HG02938 (cell line): Measurements from ENCODE around the gene MIAT.

Source experiments
- ATAC-seq: cut with Tn5 transposase; IDR thresholded peaks from one replicate; pipeline ENCODE4 v1.9.1; 2021; ENCODE audit warnings: mild to moderate bottlenecking, moderate library complexity; ENCODE audit not compliant: unreplicated experiment

The MIAT gene

GRCh38 chr22:26665813-26666231, 8.4 kb downstream of the MIAT start:
- no peak for ATAC-seq

- no peak for ATAC-seq
Observed at GRCh38 chr22:26667140-26667539, 9.8 kb downstream of the MIAT start.

GRCh38 chr22:26669060-26669481, 11.7 kb downstream of the MIAT start:
- ATAC-seq = no peak

DNA sequence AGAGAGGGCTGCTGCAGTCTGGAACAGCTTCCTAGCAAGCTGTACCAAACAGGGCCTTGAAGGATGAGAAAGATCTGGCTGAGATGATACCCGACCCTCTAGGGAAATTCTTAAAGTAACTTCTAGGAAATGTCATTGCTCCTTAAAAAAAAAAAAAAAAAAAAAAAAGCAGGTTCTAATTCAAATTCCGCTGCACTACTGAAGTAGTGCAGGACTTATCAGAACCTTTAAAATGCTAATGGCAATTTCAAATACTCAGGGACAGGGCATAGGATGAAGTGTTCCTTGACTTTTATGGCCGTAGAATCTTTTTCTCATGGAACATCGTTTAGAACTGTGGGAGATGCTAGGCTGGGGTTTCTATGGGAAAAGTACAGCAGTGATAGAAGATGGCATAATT, 13.1 kb downstream of the MIAT start:
- ATAC-seq = no peak

GRCh38 chr22:26671317-26672059, 14.1 kb downstream of the MIAT start:
- ATAC-seq = no peak

GRCh38 chr22:26672060-26672471, 14.7 kb downstream of the MIAT start:
- ATAC-seq = no peak

DNA sequence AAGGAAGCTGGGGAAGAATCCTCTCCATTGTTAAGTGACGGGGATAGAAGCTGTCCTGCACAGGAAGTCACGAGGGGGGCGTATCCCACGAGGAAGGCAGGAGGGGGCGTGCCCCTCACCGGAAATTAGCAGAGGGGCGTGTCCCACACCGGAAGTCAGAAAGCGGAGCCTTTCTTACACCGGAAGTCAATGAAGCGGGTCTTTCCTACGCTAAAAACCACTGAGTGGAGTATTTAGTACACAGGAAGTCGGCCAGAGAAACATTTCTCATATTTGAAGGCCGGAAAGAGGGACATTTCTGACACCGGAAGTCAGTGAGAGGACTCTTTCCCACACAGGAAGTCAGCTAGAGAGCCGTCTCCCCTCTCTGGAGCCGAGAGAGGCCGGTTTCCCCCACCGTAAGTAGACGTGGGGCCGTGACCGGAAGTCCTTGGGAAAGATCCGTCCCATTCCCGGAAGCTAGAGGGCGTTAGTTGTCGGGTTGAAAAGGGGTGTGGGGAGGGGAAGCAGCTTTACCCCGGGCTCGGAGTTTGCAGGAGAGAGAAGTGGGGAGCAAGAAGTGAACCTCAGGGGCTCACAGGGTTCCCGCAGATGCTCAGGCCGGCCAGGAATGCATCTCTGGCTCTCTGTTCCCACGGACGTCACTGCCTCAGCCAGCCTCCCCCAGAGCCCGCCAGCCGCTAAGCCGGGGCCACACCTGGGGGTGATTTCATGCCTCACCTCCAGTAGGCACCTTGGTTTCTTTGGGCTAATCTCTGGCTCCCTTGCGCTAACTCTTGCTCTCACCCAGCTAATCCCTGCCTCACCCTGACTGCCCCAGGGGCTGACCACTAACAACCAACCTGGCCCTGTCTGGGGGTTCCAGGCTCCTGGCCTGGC, 15.4 kb downstream of the MIAT start:
- ATAC-seq = peak; percentile 68

- no peak for ATAC-seq
Observed at GRCh38 chr22:26673486-26673885, 16.1 kb downstream of the MIAT start.

DNA sequence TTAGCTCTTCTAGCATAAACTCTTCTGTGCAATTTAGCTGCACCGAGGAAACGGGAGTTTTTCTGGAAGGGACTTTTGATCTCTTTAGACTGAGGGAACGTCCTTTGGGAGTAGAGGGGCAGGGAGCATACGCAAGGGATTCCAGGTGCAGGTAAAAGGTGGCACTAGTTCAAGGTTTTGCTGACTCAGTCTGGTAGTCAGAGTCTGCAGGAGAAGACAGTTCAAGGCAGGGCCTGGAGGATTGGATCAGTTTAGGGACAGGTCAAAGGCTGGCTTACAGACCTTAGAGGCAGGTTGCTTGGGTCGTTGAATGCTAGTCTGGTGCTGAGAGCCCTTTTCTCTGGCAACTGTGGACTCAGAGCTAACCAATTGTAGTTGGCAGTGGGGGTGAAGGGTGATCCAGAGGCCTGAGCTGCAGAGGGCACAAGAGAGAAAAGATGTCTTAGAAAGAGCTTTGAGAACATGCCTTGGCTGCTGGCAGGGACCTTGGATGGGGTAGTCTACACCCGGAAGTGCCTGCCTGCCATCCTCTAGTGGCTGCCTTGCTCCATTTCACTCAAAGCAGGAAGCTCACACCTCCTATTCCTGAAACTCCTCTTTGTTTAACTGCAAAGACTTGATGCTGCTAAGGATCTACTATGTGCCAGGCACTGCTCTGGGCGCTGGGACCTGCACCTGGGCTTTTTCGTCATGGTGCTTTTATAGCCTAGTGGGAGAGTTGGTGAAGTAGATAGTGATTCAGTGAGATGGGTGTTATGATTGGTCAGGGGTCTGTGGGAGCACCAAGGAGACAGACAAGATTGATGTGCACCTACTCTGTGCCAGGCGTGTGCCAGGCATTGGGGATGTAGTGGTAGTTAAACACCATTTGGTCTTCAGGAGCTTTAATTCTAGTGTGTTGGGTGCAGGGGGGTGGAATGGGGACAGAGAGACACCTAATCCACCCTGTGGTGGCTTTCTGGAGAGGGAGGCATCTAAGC, 17.1 kb downstream of the MIAT start:
- ATAC-seq = no peak

GRCh38 chr22:26675687-26676268, 18.4 kb downstream of the MIAT start:
- no peak for ATAC-seq

GRCh38 chr22:26677217-26677616, 19.8 kb downstream of the MIAT start:
- no peak for ATAC-seq

GRCh38 chr22:26679003-26679629, 21.7 kb downstream of the MIAT start:
- no peak for ATAC-seq

DNA sequence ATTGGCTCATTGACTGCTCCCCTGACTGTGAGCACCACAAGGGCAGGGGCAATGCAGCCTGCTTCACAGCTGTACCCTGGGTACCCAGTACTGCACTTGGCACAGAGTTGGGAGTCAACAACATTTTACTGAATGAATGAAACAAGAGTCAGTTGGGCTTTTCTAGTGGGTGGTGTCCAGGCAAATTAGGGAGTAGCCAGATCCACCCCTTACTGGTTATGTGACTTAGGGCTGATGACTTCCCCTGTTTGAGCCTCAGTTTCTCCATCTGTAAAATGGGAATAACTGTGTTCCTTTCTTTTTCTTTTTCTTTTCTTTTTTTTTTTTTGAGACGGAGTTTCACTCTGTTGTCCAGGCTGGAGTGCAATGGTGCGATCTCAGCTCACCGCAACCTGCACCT, 23.1 kb downstream of the MIAT start:
- no peak for ATAC-seq

DNA sequence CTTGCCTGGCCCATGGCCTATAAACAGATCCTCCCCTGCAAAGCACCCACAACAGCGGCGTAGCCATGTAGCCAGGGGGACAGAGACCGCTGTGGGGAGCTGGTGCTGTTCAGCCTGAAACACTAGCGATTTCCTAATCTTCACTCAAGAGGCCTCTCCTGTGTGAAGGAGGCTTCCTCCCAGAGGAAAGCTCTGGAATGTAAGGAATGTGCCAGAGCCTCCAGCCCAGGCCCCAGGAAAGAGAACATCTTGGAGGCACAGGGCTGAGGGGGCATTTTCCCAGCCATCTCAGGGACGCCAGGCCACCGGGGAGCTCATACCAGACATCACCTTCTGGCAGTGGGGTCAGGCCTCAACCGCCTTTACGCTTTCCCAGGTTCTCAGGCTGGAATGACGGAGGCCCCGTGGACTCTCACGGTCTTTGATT, 24.0 kb downstream of the MIAT start:
- no peak for ATAC-seq

DNA sequence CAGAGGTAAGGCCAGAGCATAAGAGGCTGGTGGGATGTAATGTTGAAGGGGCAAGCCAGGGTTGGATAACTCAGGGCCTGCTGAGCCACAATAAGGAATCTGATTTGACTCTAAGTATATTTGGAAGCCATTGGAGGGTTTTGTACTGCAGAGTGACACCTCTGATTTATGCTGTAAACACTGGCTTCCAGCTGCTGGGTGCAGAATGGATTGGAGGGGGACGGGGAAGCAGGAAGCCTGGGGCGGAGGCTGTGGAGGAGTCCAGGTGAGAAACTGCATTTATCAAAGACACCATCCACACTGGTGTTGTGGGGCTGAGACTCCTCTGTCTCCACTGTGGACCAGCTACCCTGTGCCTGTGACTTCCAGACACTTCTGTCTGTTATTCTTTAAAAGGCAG, 26.8 kb downstream of the MIAT start:
- ATAC-seq = no peak

DNA sequence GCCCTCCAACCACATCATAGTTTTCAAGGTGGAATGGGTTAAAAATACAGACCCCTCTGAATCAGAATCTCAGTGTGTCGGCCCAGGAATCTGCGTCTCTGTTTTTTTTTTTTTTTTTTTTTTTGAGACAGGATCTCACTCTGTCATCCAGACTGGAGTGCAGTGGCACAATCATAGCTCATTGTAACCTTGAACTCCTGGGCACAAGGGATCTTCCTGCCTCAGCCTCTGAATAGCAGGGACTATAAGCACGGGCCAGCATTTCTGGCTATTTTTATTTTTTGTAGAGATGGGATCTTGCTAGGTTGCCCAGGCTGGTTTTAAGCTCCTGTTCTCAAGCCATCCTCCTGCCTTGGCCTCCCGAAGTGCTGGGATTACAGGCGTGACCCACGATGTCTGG, 28.2 kb downstream of the MIAT start:
- ATAC-seq = no peak

GRCh38 chr22:26687439-26687838, 30.1 kb downstream of the MIAT start:
- no peak for ATAC-seq

DNA sequence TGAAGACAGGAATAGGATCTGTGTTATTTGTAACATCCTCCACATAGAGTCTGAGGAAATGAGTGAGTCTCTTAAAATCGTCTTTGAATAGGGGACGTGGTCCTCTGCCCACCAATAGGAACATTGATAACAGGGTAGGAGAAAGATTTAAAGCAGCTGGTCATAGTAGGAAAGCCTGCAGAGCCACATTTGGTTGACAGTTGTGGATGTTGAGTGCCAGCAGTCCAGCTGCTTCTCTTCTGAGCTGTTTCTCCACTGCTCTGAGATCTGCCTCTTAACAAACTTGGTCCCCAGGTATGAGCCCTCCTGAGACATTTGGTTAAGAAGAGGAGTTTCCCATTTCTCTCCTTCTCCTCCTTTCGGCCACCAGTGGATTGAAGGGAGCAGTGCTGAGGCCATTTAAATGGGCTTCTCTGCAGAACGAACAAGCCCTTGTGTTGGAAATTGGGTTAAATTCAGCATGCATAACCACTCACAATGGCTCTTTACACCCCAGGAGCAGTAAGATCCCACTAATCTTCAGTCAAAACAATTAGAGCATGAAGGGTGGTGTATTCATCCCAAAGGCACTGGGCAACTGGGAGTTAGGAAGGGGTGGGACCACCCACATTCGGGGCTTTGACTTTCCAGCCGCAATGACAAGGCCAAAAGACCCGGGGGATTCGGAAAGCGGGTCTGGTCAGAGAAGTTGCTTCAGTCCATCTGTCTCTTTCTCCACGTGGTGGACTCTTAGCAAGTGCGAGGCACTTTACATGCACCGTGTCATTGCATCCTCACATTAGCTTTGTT, 32.3 kb downstream of the MIAT start:
- no peak for ATAC-seq

DNA sequence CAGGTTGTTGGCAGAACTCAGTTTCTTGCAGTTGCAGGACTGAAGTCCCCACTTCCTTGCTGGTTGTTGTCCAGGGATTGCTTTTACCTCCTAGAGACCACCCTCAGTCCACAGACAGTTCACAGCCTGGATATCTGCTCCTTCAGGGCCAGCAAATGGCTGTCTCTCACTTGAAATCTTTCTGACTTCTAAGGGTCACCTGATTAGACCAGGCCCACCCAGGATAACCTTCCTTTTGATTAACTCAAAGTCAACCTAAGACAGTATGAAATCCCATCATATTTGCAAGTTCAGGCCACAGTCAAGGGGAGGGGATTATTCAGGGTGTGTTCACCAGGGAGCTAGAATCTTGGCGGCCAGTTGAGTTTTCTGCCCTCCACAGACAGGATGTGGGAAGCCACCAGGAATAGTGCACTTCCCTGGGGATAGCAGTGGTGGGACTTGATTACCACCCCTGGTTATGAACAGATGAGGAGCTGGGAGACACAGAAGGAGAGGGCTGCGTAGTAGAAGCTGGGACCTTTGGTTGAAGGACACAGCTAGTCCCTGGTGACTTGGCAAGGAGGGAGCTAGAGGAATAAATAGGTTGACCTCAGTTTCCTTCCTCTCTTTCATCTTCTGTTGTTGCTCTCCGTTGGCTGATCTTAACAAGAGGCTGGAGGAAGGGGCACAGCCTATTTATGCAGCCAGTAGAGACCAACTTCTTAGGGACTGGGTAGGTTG, 33.4 kb downstream of the MIAT start:
- no peak for ATAC-seq
